ENCODE measurements around the gene HDAC7. TPM values are rescaled to one million over a fixed set of nuclear protein-coding genes. Genes with fewer than 3 reads are reported as not detected.

The HDAC7 gene
- total RNA-seq, 4 donors from 2014 or later, result 58.3 to 105 (median 82.5) TPM

- Histone ChIP-seq H3K4me3 (no peak overlapping the region), H3K36me3 (no peaks in the 10 kb centered on the region), H3K27me3 (no peaks in the 10 kb centered on the region), H3K4me1 (no peaks in the 10 kb centered on the region), H3K27ac (replicated peaks in 1 of 4) (no peak overlapping the region), H3K9me3 (no peaks in the 10 kb centered on the region)
- TF ChIP-seq CTCF (IDR thresholded peaks at IDR 0.05) (no peak), POLR2AphosphoS5 (IDR thresholded peaks at IDR 0.05) (no peak), POLR2A (IDR thresholded peaks at IDR 0.05; ENCODE audit: low read depth) (no peak), EP300 (IDR thresholded peaks at IDR 0.05) (no peak)
- no peak for DNase-seq (ENCODE audit: extremely low spot score)
- intact Hi-C loops (cut with DNase I), result no loop called here
- WGBS, result 84% methylated on average over 2 of the region's 2 CpGs
These were observed 41.2 kb upstream of the HDAC7 start for GRCh38 chr12:47860873-47861272.

GRCh38 chr12:47860279-47860841, 40.7 kb upstream of the HDAC7 start:
- H3K4me3 ChIP-seq, result no peak overlapping the region
- no peak for DNase-seq (ENCODE audit: extremely low spot score)
- H3K36me3 ChIP-seq, result no peaks in the 10 kb centered on the region
- H3K9me3 ChIP-seq, result no peaks in the 10 kb centered on the region
- intact Hi-C loops (cut with DNase I), result no loop called here
- TF ChIP-seq EP300 (IDR thresholded peaks at IDR 0.05) (no peak), POLR2AphosphoS5 (IDR thresholded peaks at IDR 0.05) (no peak), CTCF (IDR thresholded peaks at IDR 0.05) (no peak), POLR2A (IDR thresholded peaks at IDR 0.05; ENCODE audit: low read depth) (no peak)
- no peaks in the 10 kb centered on the region for H3K27me3 ChIP-seq
- WGBS, result 84% methylated on average over 7 of the region's 7 CpGs
- H3K4me1 ChIP-seq, result no peaks in the 10 kb centered on the region
- H3K27ac ChIP-seq (replicated peaks in 1 of 4), result no peak overlapping the region

- TF ChIP-seq CTCF (IDR thresholded peaks at IDR 0.05) (no peak), POLR2A (IDR thresholded peaks at IDR 0.05; ENCODE audit: low read depth) (no peak), EP300 (IDR thresholded peaks at IDR 0.05) (no peak), POLR2AphosphoS5 (IDR thresholded peaks at IDR 0.05) (no peak)
- 96% methylated on average over 7 of the region's 8 CpGs for WGBS
- Histone ChIP-seq H3K27ac (replicated peaks in 1 of 4) (no peak overlapping the region), H3K27me3 (no peaks in the 10 kb centered on the region), H3K36me3 (no peaks in the 10 kb centered on the region), H3K9me3 (no peaks in the 10 kb centered on the region), H3K4me3 (no peak overlapping the region), H3K4me1 (no peaks in the 10 kb centered on the region)
- no peak for DNase-seq (ENCODE audit: extremely low spot score)
- intact Hi-C loops (cut with DNase I), result no loop called here
These were observed 39.0 kb upstream of the HDAC7 start for GRCh38 chr12:47858511-47859266.

GRCh38 chr12:47856721-47857575, 37.2 kb upstream of the HDAC7 start:
- no peaks in the 10 kb centered on the region for H3K9me3 ChIP-seq
- WGBS, result 91% methylated on average over 16 of the region's 17 CpGs
- intact Hi-C loops (cut with DNase I), result no loop called here
- TF ChIP-seq POLR2A (IDR thresholded peaks at IDR 0.05; ENCODE audit: low read depth), result no peak
- TF ChIP-seq POLR2AphosphoS5 (IDR thresholded peaks at IDR 0.05), result no peak
- no peak for TF ChIP-seq EP300 (IDR thresholded peaks at IDR 0.05)
- TF ChIP-seq CTCF (IDR thresholded peaks at IDR 0.05), result no peak
- no peak for DNase-seq (ENCODE audit: extremely low spot score)
- H3K27ac ChIP-seq (replicated peaks in 1 of 4), result no peak overlapping the region
- H3K27me3 ChIP-seq, result no peaks in the 10 kb centered on the region
- no peaks in the 10 kb centered on the region for H3K4me1 ChIP-seq
- no peaks in the 10 kb centered on the region for H3K36me3 ChIP-seq
- H3K4me3 ChIP-seq, result no peak overlapping the region

Data from esophagus muscularis mucosa (tissue), 4 donors.